B cell (primary cell): ENCODE results near the gene ALOXE3. TPM values are rescaled to one million over a fixed set of nuclear protein-coding genes. Genes with fewer than 3 reads are reported as not detected.

ENCODE experiments used
- ATAC-seq: fragments of 200-7000 bp; cut with Tn5 transposase; one replicate; pipeline ENCODE4 v1.10.0; 2021; ENCODE audit warnings: low read depth, mild to moderate bottlenecking, moderate number of reproducible peaks, moderate library complexity
- CTCF ChIA-PET: fragments of 350-600 bp; sonication (Branson Sonifier 250); formaldehyde crosslinking; loops from one replicate; lab custom pipeline; 2021; ENCODE audit warnings: antibody characterized with exemption, inconsistent platforms; lab: Charles Lee
- POLR2A ChIA-PET: fragments of 350-600 bp; sonication (Branson Sonifier 250); formaldehyde crosslinking; loops from one replicate; lab custom pipeline; 2021; ENCODE audit warnings: antibody characterized with exemption; lab: Charles Lee
- DNase-seq: peaks from one replicate; pipeline ENCODE4 v3.0.0; 2013
- H2AFZ ChIP-seq: 2 replicates; pipeline ENCODE4 v1.6.1; 2012; ENCODE audit warnings: mild to moderate bottlenecking, low read depth, low read length; ENCODE audit not compliant: insufficient read depth, poor library complexity, severe bottlenecking
- H3K27ac ChIP-seq, 2 donors: 1 replicate in 1 of 2; 2 replicates in 1 of 2; pipeline ENCODE4 v1.5.1; 2012 to 2013; ENCODE audit warnings: low read length in 2 of 2, mild to moderate bottlenecking in 2 of 2, moderate library complexity in 1 of 2
- H3K27me3 ChIP-seq, 4 experiments: fragments of 200-600 bp in 1 of 4; sonication (generic) in 1 of 4; replicated peaks in 1 of 4; 1 replicate in 2 of 4; 2 replicates in 2 of 4; pipeline versions ENCODE4 v1.6.1 to v1.7.0; 2013 to 2016; ENCODE audit warnings: low read length in 3 of 4, mild to moderate bottlenecking in 2 of 4, mixed read lengths in 1 of 4, moderate library complexity in 1 of 4; ENCODE audit not compliant: insufficient read depth in 4 of 4, control insufficient read depth in 3 of 4; ENCODE audit errors: control extremely low read depth in 1 of 4
- H3K36me3 ChIP-seq, 2 experiments: replicated peaks in 1 of 2; 1 replicate in 1 of 2; 2 replicates in 1 of 2; pipeline versions ENCODE4 v1.6.1 to v1.7.1; 2013; ENCODE audit warnings: low read length in 1 of 2; ENCODE audit not compliant: insufficient read depth in 2 of 2, control insufficient read depth in 1 of 2; ENCODE audit errors: control extremely low read depth in 1 of 2, extremely low read depth in 1 of 2
- H3K4me1 ChIP-seq, 2 donors: fragments of 200-600 bp in 1 of 2; sonication (generic) in 1 of 2; 1 replicate in 1 of 2; 2 replicates in 1 of 2; pipeline versions ENCODE4 v1.5.1 to v1.6.1; 2013 to 2017; ENCODE audit warnings: low read length in 2 of 2; ENCODE audit not compliant: control insufficient read depth in 2 of 2, insufficient read depth in 2 of 2
- H3K4me2 ChIP-seq: replicated peaks from 2 replicates; pipeline ENCODE3; 2012; ENCODE audit warnings: mild to moderate bottlenecking, low read depth, low read length; ENCODE audit not compliant: poor library complexity, severe bottlenecking
- H3K4me3 ChIP-seq, 5 experiments: fragments of 200-600 bp in 1 of 5; sonication (generic) in 1 of 5; 1 replicate in 3 of 5; 2 replicates in 2 of 5; pipeline versions ENCODE4 v1.5.1 to v1.7.0; 2011 to 2016; ENCODE audit warnings: low read length in 4 of 5, mild to moderate bottlenecking in 4 of 5, low read depth in 2 of 5, control low read depth in 1 of 5, moderate library complexity in 1 of 5; ENCODE audit not compliant: insufficient read depth in 1 of 5; ENCODE audit errors: control extremely low read depth in 1 of 5, extremely low read depth in 1 of 5
- H3K79me2 ChIP-seq: fragments of 200-600 bp; sonication (generic); one replicate; pipeline ENCODE4 v1.6.0; 2016; ENCODE audit warnings: low read length; ENCODE audit not compliant: control insufficient read depth, insufficient read depth
- H3K9ac ChIP-seq: fragments of 200-600 bp; sonication (generic); 2 replicates; pipeline ENCODE4 v1.6.1; 2017; ENCODE audit warnings: mild to moderate bottlenecking, low read length, moderate library complexity
- H3K9me3 ChIP-seq, 3 donors: one replicate each; pipeline versions ENCODE4 v1.6.1 to v1.7.1; 2013; ENCODE audit warnings: low read length in 2 of 3; ENCODE audit not compliant: control insufficient read depth in 2 of 3, insufficient read depth in 1 of 3; ENCODE audit errors: control extremely low read depth in 1 of 3
- H4K20me1 ChIP-seq: 2 replicates; pipeline ENCODE4 v1.6.0; 2012; ENCODE audit warnings: mild to moderate bottlenecking, low read length; ENCODE audit not compliant: insufficient read depth, control insufficient read depth, poor library complexity, severe bottlenecking
- H3K27ac Mint-ChIP-seq: one replicate; pipeline ENCODE4 v1.8.0; 2021; ENCODE audit warnings: mixed read lengths
- H3K27me3 Mint-ChIP-seq: one replicate; pipeline ENCODE4 v1.8.0; 2021; ENCODE audit warnings: mixed read lengths
- H3K4me1 Mint-ChIP-seq: one replicate; pipeline ENCODE4 v1.8.0; 2021; ENCODE audit warnings: mixed read lengths
- H3K4me3 Mint-ChIP-seq: one replicate; pipeline ENCODE4 v1.8.0; 2021; ENCODE audit warnings: mixed read lengths
- H3K9me3 Mint-ChIP-seq: one replicate; pipeline ENCODE4 v1.8.0; 2022; ENCODE audit warnings: mixed read lengths; ENCODE audit not compliant: insufficient read depth
- EZH2 ChIP-seq: IDR thresholded peaks from 2 replicates; pipeline ENCODE4 v1.6.1; 2012; ENCODE audit warnings: borderline replicate concordance, low read depth, mild to moderate bottlenecking, moderate library complexity, low read length; ENCODE audit not compliant: insufficient read depth, poor library complexity, severe bottlenecking
- WGBS: methylation state at CpG from one replicate; pipeline ENCODE4 v1.1.5; 2013; ENCODE audit warnings: missing lambda C conversion rate; ENCODE audit not compliant: insufficient coverage; 5-methylcytosine and 5-hydroxymethylcytosine counted together
- intact Hi-C: fragments of 100-400 bp; cut with micrococcal nuclease; formaldehyde crosslinking; loops from one replicate; pipeline ENCODE4 v1.10.0; 2022
- polyA plus RNA-seq: library from polyadenylated mRNA; depleted of rRNA; stranded (reverse); fragments of >200 nt; gene quantifications from 2 replicates; pipeline ENCODE4 v1.2.3, GENCODE V29; 2012
- total RNA-seq, 2 donors: library from RNA; stranded (reverse); fragments of 120-200 nt in 1 of 2; gene quantifications; 1 replicate in 1 of 2; 2 replicates in 1 of 2; pipeline versions ENCODE4 v1.2.3 to v1.2.4, GENCODE V29; 2013 to 2022
- TF ChIP-seq, protein P1 (sequence below): fragments of 200-600 bp; IDR thresholded peaks from one replicate; pipeline ENCODE4 v1.8.0; 2022; ENCODE audit warnings: antibody characterized with exemption, mild to moderate bottlenecking

Gene ALOXE3
- total and polyA plus RNA-seq, 2 donors (not counting 1 experiment from before 2014, with no cell fraction given), result 0.04 TPM; not detected in 1

DNA sequence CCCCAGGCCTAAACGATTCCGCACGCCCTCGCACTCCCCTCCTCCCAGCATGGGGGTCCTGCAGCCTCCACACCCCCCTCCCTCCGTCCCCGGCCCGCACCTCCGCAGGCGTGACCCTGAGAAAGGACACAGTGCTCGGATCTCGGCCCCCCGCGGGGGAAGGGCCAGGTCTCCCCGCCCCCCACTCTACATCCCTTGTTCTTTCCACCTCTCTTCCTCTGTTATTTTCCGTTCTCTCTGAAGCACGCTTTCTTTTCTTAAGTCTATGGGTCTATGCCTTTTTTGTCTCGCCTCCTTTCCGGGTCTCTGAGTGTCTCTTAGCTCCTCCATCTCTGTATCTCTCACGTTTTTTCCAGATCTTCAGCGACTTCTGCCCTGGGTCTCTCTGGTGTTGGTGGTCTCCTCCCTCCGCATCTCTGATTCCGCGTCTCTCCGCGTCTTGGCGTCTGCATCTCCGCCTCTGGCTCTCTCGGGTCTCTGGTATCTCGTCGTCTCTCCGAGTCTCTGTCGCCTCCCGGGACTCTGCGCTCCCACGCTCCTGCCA is 7.7 kb upstream of the ALOXE3 start:
- peaks cover 28% of the 10 kb centered on the region for H3K27me3 Mint-ChIP-seq
- Histone ChIP-seq H3K79me2 (no peaks in the 10 kb centered on the region), H3K27ac (no peak overlapping the region), H4K20me1 (peaks cover 34% of the 10 kb centered on the region), H3K27me3 (peaks cover 0 to 46% (median 19%) of the 10 kb centered on the region in 4 experiments), H3K9me3 (peaks cover 0 to 21% (median 0%) of the 10 kb centered on the region in 3 donors), H3K36me3 (no peaks in the 10 kb centered on the region), H3K9ac (peak overlapping the region; percentile 83), H2AFZ (peak overlapping the region; percentile 88), H3K4me1 (peaks cover 47 to 58% of the 10 kb centered on the region in 2 donors), H3K4me3 (peak overlapping the region; percentile 70 to 85 (median 72)), H3K4me2 (peak overlapping the region; percentile 91)
- CTCF ChIA-PET, result interaction anchor here (1.5 to 2.4 kb wide), 4 partner anchors 12 to 68 kb away, joined by 5 to 18 read pairs (median 7); no protein-coding TSS in a partner anchor
- H3K27ac Mint-ChIP-seq, result peak overlapping the region; percentile 80
- H3K4me3 Mint-ChIP-seq, result peak overlapping the region; percentile 94
- WGBS, result under 1% methylated on average over 32 of the region's 35 CpGs
- POLR2A ChIA-PET, result interaction anchor here (0.6 to 0.8 kb wide), 3 partner anchors 13 to 742 kb away, joined by 3 read pairs; no protein-coding TSS in a partner anchor
- no peak for DNase-seq
- TF ChIP-seq EZH2, result no peak
- TF ChIP-seq, protein P1, sequence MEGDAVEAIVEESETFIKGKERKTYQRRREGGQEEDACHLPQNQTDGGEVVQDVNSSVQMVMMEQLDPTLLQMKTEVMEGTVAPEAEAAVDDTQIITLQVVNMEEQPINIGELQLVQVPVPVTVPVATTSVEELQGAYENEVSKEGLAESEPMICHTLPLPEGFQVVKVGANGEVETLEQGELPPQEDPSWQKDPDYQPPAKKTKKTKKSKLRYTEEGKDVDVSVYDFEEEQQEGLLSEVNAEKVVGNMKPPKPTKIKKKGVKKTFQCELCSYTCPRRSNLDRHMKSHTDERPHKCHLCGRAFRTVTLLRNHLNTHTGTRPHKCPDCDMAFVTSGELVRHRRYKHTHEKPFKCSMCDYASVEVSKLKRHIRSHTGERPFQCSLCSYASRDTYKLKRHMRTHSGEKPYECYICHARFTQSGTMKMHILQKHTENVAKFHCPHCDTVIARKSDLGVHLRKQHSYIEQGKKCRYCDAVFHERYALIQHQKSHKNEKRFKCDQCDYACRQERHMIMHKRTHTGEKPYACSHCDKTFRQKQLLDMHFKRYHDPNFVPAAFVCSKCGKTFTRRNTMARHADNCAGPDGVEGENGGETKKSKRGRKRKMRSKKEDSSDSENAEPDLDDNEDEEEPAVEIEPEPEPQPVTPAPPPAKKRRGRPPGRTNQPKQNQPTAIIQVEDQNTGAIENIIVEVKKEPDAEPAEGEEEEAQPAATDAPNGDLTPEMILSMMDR, result no peak
- peaks cover 53% of the 10 kb centered on the region for H3K4me1 Mint-ChIP-seq
- intact Hi-C loops, result loop anchor here (1.0 kb wide), 1 partner anchor 12 kb away; no protein-coding TSS in a partner anchor
- ATAC-seq, result peak; percentile 4
- no peaks in the 10 kb centered on the region for H3K9me3 Mint-ChIP-seq
